Measurements from ENCODE around the gene NDST3. TPM values are rescaled to one million over a fixed set of nuclear protein-coding genes. Genes with fewer than 3 reads are reported as not detected.

Gene NDST3
- total RNA-seq, 1 experiment from 2014 or later = 0.70 TPM

DNA sequence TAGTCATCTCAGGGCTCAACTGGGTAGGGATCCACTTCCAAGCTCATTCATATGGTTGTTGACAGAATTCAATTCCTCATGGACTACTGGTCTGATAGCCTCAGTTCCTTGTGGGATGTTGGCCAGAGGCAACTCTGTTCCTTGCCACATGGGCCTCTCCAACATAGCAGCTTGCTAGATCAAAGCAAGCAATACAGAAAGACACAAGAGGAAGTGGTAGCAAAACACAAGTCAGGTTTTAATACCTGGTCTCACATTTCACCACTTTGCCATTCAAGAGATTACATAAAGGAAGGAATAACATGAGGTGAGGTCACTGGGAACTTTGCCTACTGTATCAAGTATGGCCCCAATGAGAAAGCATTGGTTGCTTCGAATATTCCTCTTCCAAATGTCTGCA lies 239.4 kb downstream of the NDST3 start:
- H2BK20ac ChIP-seq (ENCODE audit: low read depth, low read length, poor library complexity, severe bottlenecking) = no peak overlapping the region
- H3K27ac ChIP-seq (ENCODE audit: insufficient read length, low read depth, low read length) = no peak overlapping the region
- DNase-seq = no peak
- no peak overlapping the region for H3K23ac ChIP-seq (ENCODE audit: insufficient read length, low read depth, low read length)
- Mint-ChIP-seq H3K4me1 (peaks cover 0 to 2% of the 10 kb centered on the region in 2 experiments; a peak in 2 of 4 replicates), H3K27ac (no peak overlapping the region), H3K27me3 (ENCODE audit: low read depth) (no peaks in the 10 kb centered on the region; the same call in 1 of the 2 replicates), H3K4me3 (no peak overlapping the region), H3K36me3 (ENCODE audit: insufficient read depth in 1 of 3, low read depth in 3 of 3) (peaks cover 1 to 3% (median 1%) of the 10 kb centered on the region in 3 experiments; a peak in 6 of 7 replicates), H3K9me3 (peaks cover 0 to 2% of the 10 kb centered on the region in 2 experiments; a peak in 1 of 5 replicates)
- no peak overlapping the region for H3K4ac ChIP-seq (ENCODE audit: low read depth, low read length)
- no peak overlapping the region for H4K8ac ChIP-seq (replicated peaks; ENCODE audit: insufficient read length, low read depth, low read length)
- H3K14ac ChIP-seq (ENCODE audit: insufficient read depth, low read length) = no peak overlapping the region
- no peaks in the 10 kb centered on the region for H3K79me2 ChIP-seq (ENCODE audit: insufficient read depth, low read length)
- H2AFZ ChIP-seq (ENCODE audit: low read length) = no peak overlapping the region
- TF ChIP-seq, protein P1, sequence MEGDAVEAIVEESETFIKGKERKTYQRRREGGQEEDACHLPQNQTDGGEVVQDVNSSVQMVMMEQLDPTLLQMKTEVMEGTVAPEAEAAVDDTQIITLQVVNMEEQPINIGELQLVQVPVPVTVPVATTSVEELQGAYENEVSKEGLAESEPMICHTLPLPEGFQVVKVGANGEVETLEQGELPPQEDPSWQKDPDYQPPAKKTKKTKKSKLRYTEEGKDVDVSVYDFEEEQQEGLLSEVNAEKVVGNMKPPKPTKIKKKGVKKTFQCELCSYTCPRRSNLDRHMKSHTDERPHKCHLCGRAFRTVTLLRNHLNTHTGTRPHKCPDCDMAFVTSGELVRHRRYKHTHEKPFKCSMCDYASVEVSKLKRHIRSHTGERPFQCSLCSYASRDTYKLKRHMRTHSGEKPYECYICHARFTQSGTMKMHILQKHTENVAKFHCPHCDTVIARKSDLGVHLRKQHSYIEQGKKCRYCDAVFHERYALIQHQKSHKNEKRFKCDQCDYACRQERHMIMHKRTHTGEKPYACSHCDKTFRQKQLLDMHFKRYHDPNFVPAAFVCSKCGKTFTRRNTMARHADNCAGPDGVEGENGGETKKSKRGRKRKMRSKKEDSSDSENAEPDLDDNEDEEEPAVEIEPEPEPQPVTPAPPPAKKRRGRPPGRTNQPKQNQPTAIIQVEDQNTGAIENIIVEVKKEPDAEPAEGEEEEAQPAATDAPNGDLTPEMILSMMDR (conservative IDR thresholded peaks at IDR 0.05) = no peak
- H2BK5ac ChIP-seq (ENCODE audit: insufficient read length, low read length) = no peak overlapping the region
- H3K4me1 ChIP-seq (ENCODE audit: insufficient read depth, low read length) = no peaks in the 10 kb centered on the region
- H3K27me3 ChIP-seq (ENCODE audit: insufficient read depth, low read length) = no peaks in the 10 kb centered on the region
- no peaks in the 10 kb centered on the region for H3K79me1 ChIP-seq (ENCODE audit: insufficient read depth, low read depth, low read length, poor library complexity, severe bottlenecking)
- peaks cover 4% of the 10 kb centered on the region for H3K23me2 ChIP-seq (ENCODE audit: insufficient read length, low read depth, low read length, poor library complexity, severe bottlenecking)
- no peak overlapping the region for H4K5ac ChIP-seq (ENCODE audit: insufficient read length, low read depth, low read length)
- H4K91ac ChIP-seq (ENCODE audit: insufficient read length, low read depth, low read length) = no peak overlapping the region
- H3T11ph ChIP-seq (ENCODE audit: low read length) = no peak overlapping the region
- no peaks in the 10 kb centered on the region for H4K20me1 ChIP-seq (ENCODE audit: control insufficient read depth, insufficient read depth, insufficient read length)
- H2BK120ac ChIP-seq (ENCODE audit: low read depth, low read length, poor library complexity, severe bottlenecking) = no peak overlapping the region
- H2AK5ac ChIP-seq (ENCODE audit: insufficient read length, low read length) = no peak overlapping the region
- no peak overlapping the region for H2BK15ac ChIP-seq (ENCODE audit: low read depth, low read length)
- H3K9me3 ChIP-seq (ENCODE audit: control insufficient read depth, low read depth, low read length) = no peaks in the 10 kb centered on the region
- H3K18ac ChIP-seq (ENCODE audit: insufficient read length, low read depth, low read length) = no peak overlapping the region
- H3K56ac ChIP-seq (ENCODE audit: insufficient read length, low read depth, low read length) = no peak overlapping the region
- H3K9ac ChIP-seq (ENCODE audit: extremely low read depth, insufficient read length, low read length) = no peak overlapping the region
- no CpG with 5 or more reads among the region's 1 CpG for WGBS (ENCODE audit: extremely low coverage, insufficient read length, low lambda C conversion rate)
- no peak overlapping the region for H2BK12ac ChIP-seq (ENCODE audit: insufficient read length, low read depth, low read length)
- H3K4me2 ChIP-seq (ENCODE audit: insufficient read depth, insufficient read length, low read length) = no peak overlapping the region
